ENCODE measurements around the gene STAG1.
"Not testable (repeated sequence)": the region's sequence is repeated elsewhere in the genome, so short reads cannot be mapped to it uniquely, and the experiment has no call there.

The STAG1 gene

GRCh38 chr3:136752422-136753325 lies 496 bp upstream of the STAG1 start:
- TF ChIP-seq GATA1 (IDR thresholded peaks at IDR 0.05; ENCODE audit: low read depth, low read length) (no peak), POLR2A (IDR thresholded peaks at IDR 0.05; ENCODE audit: low read length) (peak; percentile 97)
- DNase-seq = peak; percentile 99 to 100

- DNase-seq = peak; percentile 93
- TF ChIP-seq GATA1 (IDR thresholded peaks at IDR 0.05; ENCODE audit: low read depth, low read length) = no peak
- peak; percentile 51 for TF ChIP-seq POLR2A (IDR thresholded peaks at IDR 0.05; ENCODE audit: low read length)
Observed at GRCh38 chr3:136751316-136752171, 634 bp downstream of the STAG1 start.

- DNase-seq = no peak
- TF ChIP-seq POLR2A (IDR thresholded peaks at IDR 0.05; ENCODE audit: low read length) (no peak), GATA1 (IDR thresholded peaks at IDR 0.05; ENCODE audit: low read depth, low read length) (no peak)
Observed at GRCh38 chr3:136750897-136751315, 1.3 kb downstream of the STAG1 start.

- peak; percentile 60 to 64 for DNase-seq
- TF ChIP-seq POLR2A (IDR thresholded peaks at IDR 0.05; ENCODE audit: low read length) = peak; percentile 23
- TF ChIP-seq GATA1 (IDR thresholded peaks at IDR 0.05; ENCODE audit: low read depth, low read length) = no peak
Observed at GRCh38 chr3:136750209-136750896, 1.8 kb downstream of the STAG1 start.

GRCh38 chr3:136749602-136750001 lies 2.6 kb downstream of the STAG1 start:
- DNase-seq = peak; percentile 5 to 25

- no peak for TF ChIP-seq POLR2A (IDR thresholded peaks at IDR 0.05; ENCODE audit: low read length)
- TF ChIP-seq GATA1 (IDR thresholded peaks at IDR 0.05; ENCODE audit: low read depth, low read length) = no peak
- DNase-seq = peak; percentile 24 to 39
Observed at GRCh38 chr3:136749091-136749490, 3.1 kb downstream of the STAG1 start.

- no peak for TF ChIP-seq POLR2A (IDR thresholded peaks at IDR 0.05; ENCODE audit: low read length)
- TF ChIP-seq GATA1 (IDR thresholded peaks at IDR 0.05; ENCODE audit: low read depth, low read length) = no peak
- DNase-seq = no peak
Observed at GRCh38 chr3:136745916-136746315, 6.3 kb downstream of the STAG1 start.

GRCh38 chr3:136741063-136741462 lies 11.1 kb downstream of the STAG1 start:
- no peak for TF ChIP-seq POLR2A (IDR thresholded peaks at IDR 0.05; ENCODE audit: low read length)
- TF ChIP-seq GATA1 (IDR thresholded peaks at IDR 0.05; ENCODE audit: low read depth, low read length) = no peak
- DNase-seq = no peak

GRCh38 chr3:136740351-136740958 lies 11.7 kb downstream of the STAG1 start:
- DNase-seq = no peak
- TF ChIP-seq GATA1 (IDR thresholded peaks at IDR 0.05; ENCODE audit: low read depth, low read length) = no peak
- no peak for TF ChIP-seq POLR2A (IDR thresholded peaks at IDR 0.05; ENCODE audit: low read length)

- DNase-seq = not testable (repeated sequence)
Observed at GRCh38 chr3:136736950-136737349, 15.2 kb downstream of the STAG1 start.

GRCh38 chr3:136735103-136735502 lies 17.1 kb downstream of the STAG1 start:
- TF ChIP-seq POLR2A (IDR thresholded peaks at IDR 0.05; ENCODE audit: low read length) (no peak), GATA1 (IDR thresholded peaks at IDR 0.05; ENCODE audit: low read depth, low read length) (no peak)
- no peak for DNase-seq

- TF ChIP-seq POLR2A (IDR thresholded peaks at IDR 0.05; ENCODE audit: low read length) = no peak
- TF ChIP-seq GATA1 (IDR thresholded peaks at IDR 0.05; ENCODE audit: low read depth, low read length) = no peak
Observed at GRCh38 chr3:136734382-136735070, 17.7 kb downstream of the STAG1 start.

GRCh38 chr3:136733317-136733833 lies 18.8 kb downstream of the STAG1 start:
- no peak for DNase-seq

More at GRCh38 chr3:136734382-136735070, 17.7 kb downstream of the STAG1 start:
- DNase-seq = peak; percentile 20 to 21

More at GRCh38 chr3:136733317-136733833, 18.8 kb downstream of the STAG1 start:
- no peak for TF ChIP-seq POLR2A (IDR thresholded peaks at IDR 0.05; ENCODE audit: low read length)
- no peak for TF ChIP-seq GATA1 (IDR thresholded peaks at IDR 0.05; ENCODE audit: low read depth, low read length)
